Glutamatergic neuron (in vitro differentiated cells): ENCODE results near the gene SLC37A1. TPM values are rescaled to one million over a fixed set of nuclear protein-coding genes. Genes with fewer than 3 reads are reported as not detected.

Experiments used
- DNase-seq: peaks from one replicate; pipeline ENCODE4 v3.0.0; 2022
- H3K27ac Mint-ChIP-seq: one replicate; pipeline ENCODE4 v1.8.0; 2020; ENCODE audit warnings: mild to moderate bottlenecking, mixed read lengths, inconsistent platforms; ENCODE audit not compliant: unreplicated experiment
- H3K27me3 Mint-ChIP-seq: one replicate; pipeline ENCODE4 v1.8.0; 2020; ENCODE audit warnings: mild to moderate bottlenecking, moderate library complexity, mixed read lengths, inconsistent platforms; ENCODE audit not compliant: unreplicated experiment
- H3K36me3 Mint-ChIP-seq: one replicate; pipeline ENCODE4 v1.8.0; 2020; ENCODE audit warnings: mild to moderate bottlenecking, mixed read lengths, inconsistent platforms; ENCODE audit not compliant: unreplicated experiment
- H3K4me1 Mint-ChIP-seq: one replicate; pipeline ENCODE4 v1.8.0; 2020; ENCODE audit warnings: mild to moderate bottlenecking, low read depth, mixed read lengths, inconsistent platforms; ENCODE audit not compliant: unreplicated experiment
- H3K4me3 Mint-ChIP-seq: one replicate; pipeline ENCODE4 v1.8.0; 2020; ENCODE audit warnings: mild to moderate bottlenecking, mixed read lengths, inconsistent platforms; ENCODE audit not compliant: unreplicated experiment
- H3K9me3 Mint-ChIP-seq: one replicate; pipeline ENCODE4 v1.8.0; 2020; ENCODE audit warnings: mild to moderate bottlenecking, moderate library complexity, mixed read lengths, inconsistent platforms; ENCODE audit not compliant: unreplicated experiment
- long read RNA-seq: library from polyadenylated mRNA; unstranded; transcript quantifications from one replicate; pipeline ENCODE4 v2.0.0, GENCODE V29; 2020; ENCODE audit not compliant: unreplicated experiment
- total RNA-seq: library from RNA; stranded (reverse); fragmentation: NEBNext Ultra II Directional; extraction: Animal tissue kit (Norgen Biotek cat#: 25700); gene quantifications from one replicate; pipeline ENCODE4 v1.2.1, GENCODE V29; 2021; ENCODE audit not compliant: unreplicated experiment
- TF ChIP-seq, protein P1 (sequence below): fragments of 200-600 bp; sonication (generic); IDR thresholded peaks from one replicate; pipeline ENCODE4 v1.5.0; 2021; ENCODE audit not compliant: partially characterized antibody, unreplicated experiment

Gene SLC37A1
- total RNA-seq: 65.7 TPM
- long read RNA-seq, partial matches to known transcripts: 1 of 15 reads
- long read RNA-seq, other reads (novel, unspliced or antisense): 12 of 15 reads

DNA sequence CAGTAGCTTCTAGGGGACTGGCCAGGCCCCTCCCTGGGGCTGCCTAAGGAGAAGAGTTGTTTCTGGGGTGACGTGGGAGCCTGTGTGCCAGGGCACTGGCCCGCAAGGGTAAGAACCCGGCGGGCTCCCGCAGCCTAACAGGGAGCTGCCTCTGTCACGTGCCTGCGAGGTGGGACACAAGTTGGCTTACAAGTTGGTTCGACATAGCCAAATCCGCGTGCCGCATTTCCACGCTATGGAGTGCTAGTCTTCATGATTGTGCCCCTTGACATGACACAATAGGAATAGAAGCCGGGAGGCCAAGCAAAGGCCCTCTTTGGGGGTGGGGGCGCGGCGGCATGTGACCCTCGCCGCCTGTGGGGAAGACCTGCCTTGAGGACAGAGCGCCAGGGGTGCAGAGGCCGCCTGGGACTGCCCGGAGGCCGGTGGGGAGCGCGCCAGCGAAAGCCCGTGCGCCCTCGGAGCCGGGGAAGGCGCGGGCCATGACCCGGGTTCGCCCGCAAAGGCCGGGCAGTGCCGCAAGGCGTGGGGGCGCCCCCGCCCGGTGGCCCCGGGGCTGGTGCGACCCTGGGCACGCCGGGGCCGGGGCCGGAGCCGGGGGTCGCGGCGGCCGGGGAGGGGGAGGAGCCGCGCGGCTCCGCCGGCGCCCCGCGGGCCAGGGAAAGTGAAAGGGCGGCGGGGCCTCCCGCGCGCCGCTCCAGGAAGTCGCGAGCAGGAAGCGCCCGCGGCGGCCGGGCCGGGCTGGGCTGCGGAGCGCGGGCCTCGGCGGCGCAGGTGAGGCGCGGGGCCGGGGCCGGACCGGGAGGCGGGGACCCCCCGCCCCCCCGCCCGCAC is at the start of gene SLC37A1:
Gene SLC37A1 (plus strand): TSS at position 702 of the 834 bp plus-strand sequence. CDS start 4,603 bp downstream, outside the sequence.
- DNase-seq: peak; percentile 48
- peaks cover 4% of the 10 kb centered on the region for H3K36me3 Mint-ChIP-seq
- H3K9me3 Mint-ChIP-seq: peaks cover 13% of the 10 kb centered on the region
- peak within 1 kb of the TSS; percentile 86 for H3K4me3 Mint-ChIP-seq
- H3K27me3 Mint-ChIP-seq: peaks cover 5% of the 10 kb centered on the region
- H3K4me1 Mint-ChIP-seq: peaks cover 12% of the 10 kb centered on the region
- TF ChIP-seq, protein P1, sequence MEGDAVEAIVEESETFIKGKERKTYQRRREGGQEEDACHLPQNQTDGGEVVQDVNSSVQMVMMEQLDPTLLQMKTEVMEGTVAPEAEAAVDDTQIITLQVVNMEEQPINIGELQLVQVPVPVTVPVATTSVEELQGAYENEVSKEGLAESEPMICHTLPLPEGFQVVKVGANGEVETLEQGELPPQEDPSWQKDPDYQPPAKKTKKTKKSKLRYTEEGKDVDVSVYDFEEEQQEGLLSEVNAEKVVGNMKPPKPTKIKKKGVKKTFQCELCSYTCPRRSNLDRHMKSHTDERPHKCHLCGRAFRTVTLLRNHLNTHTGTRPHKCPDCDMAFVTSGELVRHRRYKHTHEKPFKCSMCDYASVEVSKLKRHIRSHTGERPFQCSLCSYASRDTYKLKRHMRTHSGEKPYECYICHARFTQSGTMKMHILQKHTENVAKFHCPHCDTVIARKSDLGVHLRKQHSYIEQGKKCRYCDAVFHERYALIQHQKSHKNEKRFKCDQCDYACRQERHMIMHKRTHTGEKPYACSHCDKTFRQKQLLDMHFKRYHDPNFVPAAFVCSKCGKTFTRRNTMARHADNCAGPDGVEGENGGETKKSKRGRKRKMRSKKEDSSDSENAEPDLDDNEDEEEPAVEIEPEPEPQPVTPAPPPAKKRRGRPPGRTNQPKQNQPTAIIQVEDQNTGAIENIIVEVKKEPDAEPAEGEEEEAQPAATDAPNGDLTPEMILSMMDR: no peak
- peak within 1 kb of the TSS; percentile 62 for H3K27ac Mint-ChIP-seq

DNA sequence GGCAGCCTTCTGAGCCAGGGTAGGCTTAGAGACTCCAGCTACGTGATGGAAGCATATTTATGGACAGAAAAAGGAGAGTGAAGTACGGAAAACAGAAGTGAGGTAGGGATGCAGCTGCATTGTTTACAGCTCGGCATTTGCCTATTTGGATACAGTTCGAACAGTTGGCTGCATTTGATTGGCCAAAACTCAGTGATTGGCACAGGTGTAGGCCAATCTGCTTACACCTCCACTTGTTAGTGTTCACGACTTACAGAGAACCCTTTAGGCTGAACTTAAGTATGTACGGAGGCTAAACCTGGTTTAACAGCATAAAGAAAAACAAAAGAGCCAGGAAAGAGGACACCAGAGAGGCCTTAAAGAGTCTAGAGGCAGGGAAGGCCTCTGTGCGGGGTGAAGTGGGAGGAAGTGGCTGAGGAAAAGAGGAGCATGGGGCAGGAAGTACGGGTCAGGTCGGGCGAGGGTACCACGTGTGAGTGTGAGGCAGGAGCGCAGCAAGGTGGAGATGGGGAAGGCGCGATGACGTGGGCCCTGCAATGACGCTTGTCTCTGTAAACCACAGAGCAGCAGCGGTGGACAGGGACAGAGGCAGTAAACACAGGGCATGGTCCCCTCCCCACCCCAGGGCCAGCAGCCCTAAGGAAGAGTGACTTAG is 49.7 kb upstream of the SLC37A1 start:
- Mint-ChIP-seq H3K4me1 (peaks cover 12% of the 10 kb centered on the region), H3K27ac (peak overlapping the region; percentile 23), H3K4me3 (no peak overlapping the region), H3K9me3 (peaks cover 7% of the 10 kb centered on the region), H3K27me3 (no peaks in the 10 kb centered on the region), H3K36me3 (no peaks in the 10 kb centered on the region)
- TF ChIP-seq, protein P1: no peak
- DNase-seq: no peak

DNA sequence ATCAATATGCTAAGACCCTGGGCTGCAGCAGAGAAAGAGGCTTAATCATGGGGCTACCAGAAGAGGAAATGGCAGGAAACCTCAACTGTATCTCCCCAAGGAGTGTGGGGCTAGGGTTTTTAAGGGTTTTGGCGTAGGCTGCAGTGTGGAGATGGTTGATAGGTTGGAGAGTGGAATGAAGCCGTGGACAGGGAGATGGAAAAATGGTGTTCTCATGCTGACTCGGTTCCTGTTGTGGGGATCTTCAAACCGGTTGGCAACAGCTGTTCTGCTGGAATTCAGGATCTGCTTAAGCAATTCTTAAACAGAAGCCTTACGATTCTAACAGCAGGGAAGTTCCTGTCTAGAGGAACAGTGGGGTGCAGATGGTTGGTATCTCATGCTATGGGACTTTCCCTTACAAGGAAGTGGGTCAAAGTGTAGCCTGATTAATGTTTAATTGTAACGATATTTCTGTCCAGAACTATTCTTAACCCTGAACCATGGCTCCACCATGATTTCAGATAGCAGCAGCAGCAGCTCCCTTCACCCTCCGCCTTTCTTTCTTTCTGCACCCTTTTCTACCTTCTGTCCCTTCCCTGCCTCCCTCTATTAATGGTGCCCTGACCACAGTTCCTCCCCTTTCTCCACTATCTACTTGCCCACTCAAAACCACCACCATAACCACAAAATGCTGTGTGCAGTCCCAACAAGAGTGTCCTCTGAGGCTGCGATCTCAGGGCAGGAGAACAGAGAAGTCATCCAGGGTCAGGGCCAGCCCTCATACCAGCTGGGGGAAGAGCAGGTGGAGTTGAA is 48.4 kb upstream of the SLC37A1 start:
- H3K4me1 Mint-ChIP-seq: peaks cover 12% of the 10 kb centered on the region
- H3K9me3 Mint-ChIP-seq: peaks cover 7% of the 10 kb centered on the region
- H3K27me3 Mint-ChIP-seq: no peaks in the 10 kb centered on the region
- peak overlapping the region; percentile 3 for H3K27ac Mint-ChIP-seq
- TF ChIP-seq, protein P1: no peak
- no peak for DNase-seq
- no peak overlapping the region for H3K4me3 Mint-ChIP-seq
- no peaks in the 10 kb centered on the region for H3K36me3 Mint-ChIP-seq

DNA sequence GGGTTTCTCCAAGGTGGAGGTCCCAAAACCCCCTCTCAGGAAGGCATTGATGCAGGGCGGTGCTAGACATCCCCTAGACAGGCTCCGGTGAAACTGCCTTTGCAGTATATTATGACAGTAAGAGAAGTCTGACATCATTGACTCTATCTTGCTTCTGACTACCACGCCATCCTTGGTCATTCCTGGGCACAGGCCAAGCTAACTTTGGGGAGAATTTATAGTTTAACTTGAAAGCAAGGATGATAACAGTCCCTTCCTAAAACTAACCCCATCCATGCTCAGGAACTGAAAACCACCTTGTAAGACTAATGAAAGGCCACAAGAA is 47.9 kb upstream of the SLC37A1 start:
- Mint-ChIP-seq H3K4me3 (no peak overlapping the region), H3K36me3 (no peaks in the 10 kb centered on the region), H3K9me3 (peaks cover 7% of the 10 kb centered on the region), H3K27me3 (no peaks in the 10 kb centered on the region), H3K4me1 (peaks cover 12% of the 10 kb centered on the region), H3K27ac (no peak overlapping the region)
- TF ChIP-seq, protein P1: no peak
- DNase-seq: no peak
